ENCODE measurements around the gene HOXC6.

The HOXC6 gene

DNA sequence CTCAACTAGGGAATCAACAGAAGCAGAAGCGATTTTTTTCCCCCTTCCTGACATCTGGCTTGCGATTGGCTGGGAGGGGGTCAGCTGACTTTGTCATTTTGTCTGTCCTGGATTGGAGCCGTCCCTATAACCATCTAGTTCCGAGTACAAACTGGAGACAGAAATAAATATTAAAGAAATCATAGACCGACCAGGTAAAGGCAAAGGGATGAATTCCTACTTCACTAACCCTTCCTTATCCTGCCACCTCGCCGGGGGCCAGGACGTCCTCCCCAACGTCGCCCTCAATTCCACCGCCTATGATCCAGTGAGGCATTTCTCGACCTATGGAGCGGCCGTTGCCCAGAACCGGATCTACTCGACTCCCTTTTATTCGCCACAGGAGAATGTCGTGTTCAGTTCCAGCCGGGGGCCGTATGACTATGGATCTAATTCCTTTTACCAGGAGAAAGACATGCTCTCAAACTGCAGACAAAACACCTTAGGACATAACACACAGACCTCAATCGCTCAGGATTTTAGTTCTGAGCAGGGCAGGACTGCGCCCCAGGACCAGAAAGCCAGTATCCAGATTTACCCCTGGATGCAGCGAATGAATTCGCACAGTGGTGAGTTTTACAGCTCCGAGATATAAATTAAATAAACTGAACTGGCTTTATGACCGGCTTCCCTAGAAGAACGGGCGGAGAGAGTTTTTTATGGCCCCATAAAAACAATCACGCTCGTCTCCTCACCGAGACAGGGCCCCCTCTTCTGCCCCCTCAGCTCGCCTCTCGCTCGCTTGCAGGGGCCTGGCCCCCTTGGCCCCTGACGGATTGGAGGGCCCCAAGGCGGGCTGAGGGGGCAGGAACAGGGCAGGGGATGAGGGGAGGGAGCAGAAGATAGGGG, at the start of gene HOXC6:
TSS of gene HOXC6 (plus strand) at position 127 of the 888 bp plus-strand sequence. CDS start at position 209, 82 bp downstream.
- H3K4me1 Mint-ChIP-seq, result peaks cover 17% of the 10 kb centered on the region
- H3K27me3 Mint-ChIP-seq, result peaks cover 63% of the 10 kb centered on the region
- H3K36me3 Mint-ChIP-seq, result no peaks in the 10 kb centered on the region
- peak within 1 kb of the TSS; percentile 16 for H3K4me3 Mint-ChIP-seq
- no peaks in the 10 kb centered on the region for H3K9me3 Mint-ChIP-seq
- H3K27ac Mint-ChIP-seq, result no peak within 1 kb of the TSS

DNA sequence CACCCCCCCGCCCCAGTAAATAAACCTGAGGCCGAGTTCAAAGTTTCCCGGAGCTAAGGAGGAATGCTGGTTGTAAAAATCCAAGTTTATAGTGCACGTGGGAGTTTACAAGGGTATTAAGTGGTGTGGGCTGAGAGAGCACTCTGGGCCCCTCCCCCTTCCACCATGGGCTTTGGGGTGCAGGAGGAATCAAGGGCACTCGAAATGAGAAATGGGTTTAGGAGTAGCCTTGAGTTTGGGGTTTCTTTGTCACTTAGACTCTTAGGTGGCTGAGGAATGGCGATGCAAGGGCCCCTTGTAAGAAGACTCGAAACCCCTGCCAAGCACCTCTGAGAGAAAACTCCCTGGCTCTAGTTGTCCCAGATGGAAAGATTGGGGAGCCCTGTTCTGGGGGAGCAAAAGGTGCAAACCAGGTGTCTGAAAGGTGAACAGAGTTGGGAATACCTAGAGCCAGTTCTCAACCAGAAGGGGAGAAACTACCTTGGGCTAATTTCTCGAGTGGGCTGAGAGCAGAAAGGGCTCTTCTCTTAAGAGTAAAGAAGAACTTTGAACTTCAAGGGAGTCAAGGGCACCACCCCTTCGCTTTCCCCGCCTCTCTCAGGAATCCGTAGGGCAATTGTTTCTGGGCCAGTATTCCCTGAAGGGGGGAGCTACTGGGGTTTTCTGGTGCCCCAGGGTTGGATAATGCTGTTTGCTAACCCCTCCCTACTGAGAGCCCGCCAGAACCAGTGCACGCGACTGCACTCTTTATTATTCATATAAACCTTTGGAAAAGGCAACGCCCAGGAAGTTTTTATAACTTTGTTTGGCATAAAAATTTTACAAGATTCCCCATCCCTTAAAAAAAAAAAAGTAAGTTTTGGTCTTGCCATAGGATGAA, 49.5 kb upstream of the HOXC6 start:
- Mint-ChIP-seq H3K36me3 (peaks cover 4% of the 10 kb centered on the region), H3K27ac (no peak overlapping the region), H3K4me1 (peaks cover 13% of the 10 kb centered on the region), H3K9me3 (no peaks in the 10 kb centered on the region), H3K4me3 (no peak overlapping the region), H3K27me3 (peaks cover 75% of the 10 kb centered on the region)

DNA sequence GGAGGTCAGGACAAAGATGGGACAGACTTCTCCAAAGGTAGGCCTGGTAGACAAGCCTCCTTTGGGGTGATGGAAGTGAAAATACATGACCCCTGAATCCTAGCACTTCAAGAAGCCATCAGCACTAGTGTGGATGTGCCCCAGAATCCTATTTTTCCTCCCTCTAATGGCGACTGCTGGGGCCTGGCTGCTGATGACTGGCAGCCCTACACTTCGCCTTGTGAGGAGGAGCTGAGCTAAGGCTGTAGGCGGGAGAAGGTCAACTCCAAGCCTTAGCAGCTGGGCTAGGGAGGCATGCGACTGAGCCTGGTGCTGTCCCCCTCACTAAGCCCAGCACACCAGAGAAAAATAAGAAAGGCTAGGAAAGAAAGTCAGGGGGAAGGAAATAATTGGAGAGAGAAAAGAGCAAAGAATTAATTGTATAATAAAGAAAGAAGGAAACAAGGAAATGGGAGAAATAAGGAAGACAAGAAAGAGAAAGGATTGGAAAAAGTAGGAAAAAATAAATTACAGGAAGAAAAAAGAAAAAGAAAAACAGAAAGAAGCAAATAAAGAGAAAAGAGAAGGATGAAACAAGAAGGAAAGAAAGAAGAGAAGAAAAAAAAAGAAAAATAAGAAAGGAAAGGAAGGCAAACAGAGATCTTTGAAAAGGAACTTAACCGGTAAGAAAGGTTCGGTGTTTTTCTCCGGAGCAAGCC, 48.0 kb upstream of the HOXC6 start:
- peaks cover 78% of the 10 kb centered on the region for H3K27me3 Mint-ChIP-seq
- H3K4me1 Mint-ChIP-seq, result peaks cover 13% of the 10 kb centered on the region
- peaks cover 4% of the 10 kb centered on the region for H3K36me3 Mint-ChIP-seq
- H3K9me3 Mint-ChIP-seq, result no peaks in the 10 kb centered on the region
- no peak overlapping the region for H3K27ac Mint-ChIP-seq
- no peak overlapping the region for H3K4me3 Mint-ChIP-seq

DNA sequence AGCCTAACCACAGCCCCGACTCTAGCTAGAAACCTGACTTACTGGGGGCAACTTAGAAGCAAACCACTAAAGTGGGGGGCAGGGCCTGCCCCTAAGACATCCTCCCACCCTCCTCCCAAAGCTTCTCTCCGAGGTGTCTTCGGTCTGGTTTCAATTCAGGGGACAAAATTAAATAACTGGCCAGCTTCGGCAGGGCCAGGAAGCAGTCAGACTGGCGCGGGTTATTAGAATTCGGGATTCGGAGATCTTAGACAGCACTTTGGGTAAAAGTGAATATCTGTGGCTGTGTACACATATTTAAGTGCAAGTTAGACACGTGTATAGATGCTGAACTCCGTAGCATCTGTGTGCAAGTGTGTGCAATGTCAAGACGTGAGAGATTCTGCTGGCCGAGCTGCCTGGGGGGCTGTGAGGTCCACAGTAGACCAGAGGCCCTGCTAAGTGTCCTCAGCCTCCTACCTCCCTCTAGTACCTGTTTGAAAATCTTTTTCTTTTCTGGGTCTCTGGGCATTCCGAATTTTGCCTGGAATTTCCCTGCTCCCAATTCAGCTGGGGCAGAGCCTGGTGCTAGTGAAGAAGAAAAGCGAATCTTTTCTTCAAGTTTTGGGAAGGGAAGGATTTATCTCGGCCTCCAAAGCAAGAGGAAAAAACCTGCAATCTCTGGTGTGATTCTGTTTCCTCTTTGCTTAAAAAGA, 47.3 kb upstream of the HOXC6 start:
- Mint-ChIP-seq H3K36me3 (peaks cover 4% of the 10 kb centered on the region), H3K27ac (no peak overlapping the region), H3K27me3 (peaks cover 77% of the 10 kb centered on the region), H3K9me3 (no peaks in the 10 kb centered on the region), H3K4me1 (peaks cover 11% of the 10 kb centered on the region), H3K4me3 (no peak overlapping the region)

DNA sequence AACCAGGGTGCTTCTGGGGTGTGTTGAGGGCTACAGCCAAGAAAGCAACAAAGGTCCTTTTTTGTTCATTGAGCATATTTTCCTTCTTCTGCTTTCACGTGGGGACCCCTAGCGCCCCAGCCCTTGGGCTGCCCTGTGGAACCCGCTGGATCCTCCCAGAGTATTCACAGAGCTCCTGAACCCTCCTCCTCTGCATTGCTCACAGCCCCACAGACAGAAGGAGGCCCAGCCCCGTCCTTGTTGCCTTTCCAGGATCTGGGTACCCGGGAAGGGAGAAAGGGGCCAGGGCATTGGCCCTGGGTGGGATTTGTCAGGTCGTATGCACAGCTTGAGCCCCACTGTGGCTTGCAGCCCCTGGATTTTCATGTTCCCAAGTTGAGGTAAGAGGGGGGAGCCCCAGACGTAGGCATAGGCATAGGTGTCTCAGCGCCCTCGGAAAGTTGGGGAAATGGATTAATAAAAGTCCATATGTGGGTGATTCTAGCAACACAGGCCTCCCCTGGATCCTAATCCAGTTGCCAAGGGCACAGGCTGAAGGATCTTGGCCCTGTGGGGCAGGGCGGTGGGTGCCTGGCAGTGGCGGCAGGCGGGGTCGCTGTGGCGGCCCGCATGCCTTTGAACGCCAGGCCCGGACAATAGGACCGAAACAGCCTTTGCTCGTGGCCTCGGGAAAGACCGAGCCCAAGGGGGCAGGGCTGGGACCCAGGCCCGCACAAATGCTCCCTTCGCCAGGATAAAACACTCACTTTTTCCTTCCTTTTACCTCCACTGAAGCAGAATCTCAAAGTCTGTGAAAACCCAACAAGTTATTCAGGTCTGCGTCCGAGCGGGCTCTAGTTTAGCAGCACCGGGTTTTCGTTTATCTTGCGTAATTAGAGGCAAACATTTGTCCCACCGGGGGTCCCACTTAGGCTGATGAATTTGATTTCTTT, 46.3 kb upstream of the HOXC6 start:
- Mint-ChIP-seq H3K36me3 (peaks cover 4% of the 10 kb centered on the region), H3K4me3 (no peak overlapping the region), H3K9me3 (no peaks in the 10 kb centered on the region), H3K27ac (peak overlapping the region; percentile 62), H3K4me1 (peaks cover 19% of the 10 kb centered on the region), H3K27me3 (peaks cover 80% of the 10 kb centered on the region)

DNA sequence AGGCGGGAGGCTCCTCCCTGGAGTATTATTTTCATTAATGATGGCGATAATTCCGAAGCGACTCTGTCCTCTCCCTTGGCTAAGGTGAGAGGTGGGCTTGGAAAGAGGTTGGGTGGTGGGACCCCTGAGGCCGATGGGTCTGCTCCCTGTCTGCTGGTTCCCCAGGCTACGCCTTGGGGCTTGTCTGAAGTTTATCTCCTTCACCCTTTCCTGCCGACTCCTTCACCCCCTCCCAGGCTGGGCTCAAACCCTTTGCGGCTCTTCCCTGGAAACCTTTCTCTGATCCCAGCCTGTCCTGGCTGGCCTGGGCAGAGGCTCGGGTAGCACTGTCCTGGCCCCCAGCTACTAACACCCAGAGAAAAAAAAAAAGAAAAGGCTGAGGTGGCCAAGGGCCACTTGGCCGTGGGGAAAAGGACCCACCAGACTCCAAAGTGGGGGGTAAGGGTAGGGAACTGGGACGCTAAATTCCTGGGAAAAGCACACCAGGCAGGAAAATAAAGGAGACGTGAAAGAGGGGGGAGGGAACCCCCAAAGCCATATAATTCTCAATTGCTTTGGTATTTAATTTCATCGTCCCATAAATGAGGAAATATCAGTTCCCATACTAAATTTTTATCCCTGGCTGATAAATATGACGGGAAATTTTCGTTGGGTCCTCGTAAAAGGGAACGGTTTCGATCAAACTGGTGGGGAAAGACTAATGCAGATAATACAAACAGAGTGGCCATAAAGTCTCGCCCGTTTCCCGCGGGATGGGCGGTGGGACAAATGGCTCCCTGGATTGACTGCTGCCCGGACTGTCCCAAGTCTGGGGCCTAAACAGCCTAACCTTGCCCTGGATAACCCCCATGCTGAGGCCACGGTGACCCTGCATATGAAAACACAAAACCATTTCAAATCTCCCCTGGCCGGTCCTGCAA, 45.3 kb upstream of the HOXC6 start:
- Mint-ChIP-seq H3K4me1 (peaks cover 22% of the 10 kb centered on the region), H3K36me3 (peaks cover 4% of the 10 kb centered on the region), H3K27me3 (peaks cover 80% of the 10 kb centered on the region), H3K9me3 (no peaks in the 10 kb centered on the region), H3K4me3 (no peak overlapping the region), H3K27ac (peak overlapping the region; percentile 77)

DNA sequence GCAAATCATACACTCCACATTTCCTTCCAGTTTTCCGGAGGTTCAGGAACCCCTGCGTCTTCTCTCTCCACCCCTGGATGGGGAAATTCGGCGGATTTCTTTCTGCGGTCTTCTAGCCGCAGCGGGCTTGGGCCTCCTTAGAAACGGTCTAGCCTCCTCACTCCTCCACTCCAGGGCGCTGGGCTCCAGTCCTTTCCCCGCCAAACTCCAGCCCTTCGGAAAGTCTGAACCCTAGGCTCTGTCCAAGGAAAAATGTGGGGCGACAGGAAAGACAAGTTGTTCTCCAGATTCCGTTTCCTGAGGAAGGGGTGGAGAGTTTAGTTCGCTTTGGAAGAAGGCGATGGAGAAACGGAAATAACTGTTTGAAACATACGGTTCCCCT, 44.7 kb upstream of the HOXC6 start:
- H3K9me3 Mint-ChIP-seq, result no peaks in the 10 kb centered on the region
- peaks cover 4% of the 10 kb centered on the region for H3K36me3 Mint-ChIP-seq
- H3K27me3 Mint-ChIP-seq, result peaks cover 81% of the 10 kb centered on the region
- H3K4me1 Mint-ChIP-seq, result peaks cover 22% of the 10 kb centered on the region
- peak overlapping the region; percentile 77 for H3K27ac Mint-ChIP-seq
- no peak overlapping the region for H3K4me3 Mint-ChIP-seq

DNA sequence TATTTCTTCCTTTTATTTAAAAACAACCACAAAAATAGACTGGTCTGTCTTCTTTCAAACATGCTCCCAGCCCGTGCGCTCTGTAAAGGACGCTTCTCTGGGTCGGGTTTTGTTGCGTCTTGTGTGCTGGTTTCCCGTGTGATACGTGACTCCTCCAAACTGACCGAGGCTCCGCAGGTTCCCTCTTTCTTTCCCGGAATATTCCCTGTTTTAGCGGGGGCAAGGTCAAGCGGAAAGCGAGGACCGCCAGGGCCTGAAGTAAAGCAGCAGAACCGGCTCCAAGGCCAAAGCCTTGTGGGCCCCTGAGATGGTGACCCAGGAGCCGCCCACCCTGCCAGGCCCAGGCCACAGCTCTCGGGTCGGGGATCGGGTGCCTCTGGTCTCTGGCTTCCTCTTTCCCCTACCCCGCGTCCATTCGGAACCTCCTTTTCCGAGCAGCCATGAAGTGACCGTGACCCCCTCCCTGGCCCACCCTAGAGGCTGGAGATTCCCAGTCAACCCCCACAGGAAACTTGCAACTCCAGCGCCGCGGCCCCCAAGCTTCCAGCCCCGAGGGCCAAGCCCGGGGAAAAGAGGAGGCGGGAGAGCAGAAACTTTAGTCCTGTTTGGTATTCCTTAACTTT, 44.2 kb upstream of the HOXC6 start:
- Mint-ChIP-seq H3K4me1 (peaks cover 25% of the 10 kb centered on the region), H3K27ac (peak overlapping the region; percentile 77), H3K27me3 (peaks cover 83% of the 10 kb centered on the region)

DNA sequence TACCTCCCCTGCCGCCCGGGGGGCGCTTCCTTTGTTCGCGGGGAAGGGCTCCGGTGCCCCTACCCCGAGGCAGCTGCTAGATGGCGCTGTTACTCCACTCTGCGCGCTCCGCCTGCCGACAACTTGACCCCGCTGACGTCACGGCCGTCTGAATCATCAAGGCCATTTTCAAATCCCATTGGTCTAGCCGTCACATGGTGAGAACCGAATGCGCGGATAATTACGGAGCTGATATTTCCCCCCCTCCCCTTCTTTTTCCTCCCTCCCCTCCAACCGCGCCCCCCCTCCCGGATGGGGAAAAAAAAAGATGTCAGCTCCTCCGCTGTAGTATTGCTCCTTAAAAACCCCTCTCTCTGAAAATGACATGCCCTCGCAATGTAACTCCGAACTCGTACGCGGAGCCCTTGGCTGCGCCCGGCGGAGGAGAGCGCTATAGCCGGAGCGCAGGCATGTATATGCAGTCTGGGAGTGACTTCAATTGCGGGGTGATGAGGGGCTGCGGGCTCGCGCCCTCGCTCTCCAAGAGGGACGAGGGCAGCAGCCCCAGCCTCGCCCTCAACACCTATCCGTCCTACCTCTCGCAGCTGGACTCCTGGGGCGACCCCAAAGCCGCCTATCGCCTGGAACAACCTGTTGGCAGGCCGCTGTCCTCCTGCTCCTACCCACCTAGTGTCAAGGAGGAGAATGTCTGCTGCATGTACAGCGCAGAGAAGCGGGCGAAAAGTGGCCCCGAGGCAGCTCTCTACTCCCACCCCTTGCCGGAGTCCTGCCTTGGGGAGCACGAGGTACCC, 43.1 kb upstream of the HOXC6 start, which contains the start of gene HOXC10:
TSS of gene HOXC10 (plus strand) at position 246 of the 791 bp plus-strand sequence. CDS start at position 360, 114 bp downstream.
- Mint-ChIP-seq H3K4me3 (peak within 1 kb of the TSS; percentile 30), H3K27ac (peak within 1 kb of the TSS; percentile 65), H3K27me3 (peaks cover 84% of the 10 kb centered on the region), H3K9me3 (no peaks in the 10 kb centered on the region), H3K36me3 (peaks cover 4% of the 10 kb centered on the region), H3K4me1 (peaks cover 35% of the 10 kb centered on the region)

More for the DNA sequence above, 44.2 kb upstream of the HOXC6 start:
- no peaks in the 10 kb centered on the region for H3K9me3 Mint-ChIP-seq
- H3K36me3 Mint-ChIP-seq, result peaks cover 4% of the 10 kb centered on the region
- no peak overlapping the region for H3K4me3 Mint-ChIP-seq

DNA sequence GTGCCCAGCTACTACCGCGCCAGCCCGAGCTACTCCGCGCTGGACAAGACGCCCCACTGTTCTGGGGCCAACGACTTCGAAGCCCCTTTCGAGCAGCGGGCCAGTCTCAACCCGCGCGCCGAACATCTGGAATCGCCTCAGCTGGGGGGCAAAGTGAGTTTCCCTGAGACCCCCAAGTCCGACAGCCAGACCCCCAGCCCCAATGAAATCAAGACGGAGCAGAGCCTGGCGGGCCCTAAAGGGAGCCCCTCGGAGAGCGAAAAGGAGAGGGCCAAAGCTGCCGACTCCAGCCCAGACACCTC, 42.6 kb upstream of the HOXC6 start:
- H3K27me3 Mint-ChIP-seq, result peaks cover 84% of the 10 kb centered on the region
- H3K9me3 Mint-ChIP-seq, result no peaks in the 10 kb centered on the region
- peaks cover 41% of the 10 kb centered on the region for H3K4me1 Mint-ChIP-seq
- no peaks in the 10 kb centered on the region for H3K36me3 Mint-ChIP-seq
- H3K27ac Mint-ChIP-seq, result peak overlapping the region; percentile 65
- peak overlapping the region; percentile 30 for H3K4me3 Mint-ChIP-seq

DNA sequence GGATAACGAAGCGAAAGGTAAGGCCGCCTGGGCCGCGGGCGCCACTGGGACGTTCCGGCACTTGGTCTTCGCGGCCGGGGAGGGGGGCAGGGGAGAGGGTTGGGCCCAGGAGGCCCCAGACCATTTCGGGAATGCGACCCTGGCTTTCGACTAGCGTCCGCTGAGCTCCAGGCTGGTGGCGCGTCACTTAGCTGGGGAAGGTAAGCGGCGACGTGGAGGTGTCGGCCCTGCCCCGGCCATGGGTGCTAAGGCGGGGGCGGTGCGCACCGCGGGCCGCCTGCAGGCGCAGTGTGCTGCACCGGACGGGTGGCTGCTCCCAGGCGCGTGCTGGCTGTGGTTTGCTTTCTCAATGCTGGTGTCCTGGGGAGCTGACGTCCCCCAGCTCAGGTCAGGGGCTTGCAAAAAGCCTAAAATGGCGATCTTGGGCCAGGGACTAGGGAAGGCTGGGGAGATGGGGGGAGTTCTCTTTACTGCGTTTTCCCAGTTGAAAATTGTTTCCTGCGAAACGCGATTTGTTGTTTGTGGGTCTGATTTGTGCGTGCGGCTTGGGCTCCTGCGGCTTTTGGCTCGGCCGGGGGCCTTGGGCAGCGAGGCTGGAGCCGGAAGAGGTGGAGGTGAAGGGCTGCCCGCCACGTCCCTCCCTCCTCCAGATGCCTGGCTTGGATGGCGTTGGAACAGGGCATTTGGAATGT, 42.1 kb upstream of the HOXC6 start:
- peak overlapping the region; percentile 30 for H3K27ac Mint-ChIP-seq
- peaks cover 82% of the 10 kb centered on the region for H3K27me3 Mint-ChIP-seq
- no peaks in the 10 kb centered on the region for H3K9me3 Mint-ChIP-seq
- peak overlapping the region; percentile 26 for H3K4me3 Mint-ChIP-seq
- peaks cover 41% of the 10 kb centered on the region for H3K4me1 Mint-ChIP-seq
- H3K36me3 Mint-ChIP-seq, result no peaks in the 10 kb centered on the region
